Measurements from ENCODE around the gene IVL.

The IVL gene

DNA sequence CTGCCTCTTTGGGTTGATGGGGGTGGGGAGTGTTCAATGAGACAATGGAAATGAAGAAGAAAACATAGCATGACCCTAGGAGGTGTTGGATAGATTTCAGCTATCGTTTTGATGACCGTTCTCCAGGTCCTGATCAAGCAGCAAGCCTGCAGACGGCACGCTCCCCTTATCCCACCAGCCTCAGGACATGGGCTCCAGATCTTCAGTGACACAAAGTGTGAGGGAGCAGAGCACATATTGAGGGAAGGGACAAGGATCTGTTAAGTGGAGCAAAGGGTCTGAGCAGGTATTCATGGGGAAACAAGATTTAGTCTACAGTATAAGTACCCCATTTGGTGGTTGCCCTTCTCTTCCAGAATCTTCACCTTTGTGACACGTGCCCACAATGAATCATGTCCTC lies 43.4 kb downstream of the IVL start:
- H3K9me3 ChIP-seq (ENCODE audit: control insufficient read depth, low read length) = no peaks in the 10 kb centered on the region
- no peak overlapping the region for H3K9ac ChIP-seq
- H3K4me1 ChIP-seq = no peaks in the 10 kb centered on the region
- H3K4me3 ChIP-seq (ENCODE audit: low read depth, low read length) = no peak overlapping the region
- H2AFZ ChIP-seq = no peak overlapping the region
- H3K36me3 ChIP-seq (ENCODE audit: control insufficient read depth, insufficient read depth, low read length) = no peaks in the 10 kb centered on the region
- H3K27ac ChIP-seq = no peak overlapping the region
- H3K4me2 ChIP-seq (ENCODE audit: low read length) = no peak overlapping the region
- TF ChIP-seq, protein P1, sequence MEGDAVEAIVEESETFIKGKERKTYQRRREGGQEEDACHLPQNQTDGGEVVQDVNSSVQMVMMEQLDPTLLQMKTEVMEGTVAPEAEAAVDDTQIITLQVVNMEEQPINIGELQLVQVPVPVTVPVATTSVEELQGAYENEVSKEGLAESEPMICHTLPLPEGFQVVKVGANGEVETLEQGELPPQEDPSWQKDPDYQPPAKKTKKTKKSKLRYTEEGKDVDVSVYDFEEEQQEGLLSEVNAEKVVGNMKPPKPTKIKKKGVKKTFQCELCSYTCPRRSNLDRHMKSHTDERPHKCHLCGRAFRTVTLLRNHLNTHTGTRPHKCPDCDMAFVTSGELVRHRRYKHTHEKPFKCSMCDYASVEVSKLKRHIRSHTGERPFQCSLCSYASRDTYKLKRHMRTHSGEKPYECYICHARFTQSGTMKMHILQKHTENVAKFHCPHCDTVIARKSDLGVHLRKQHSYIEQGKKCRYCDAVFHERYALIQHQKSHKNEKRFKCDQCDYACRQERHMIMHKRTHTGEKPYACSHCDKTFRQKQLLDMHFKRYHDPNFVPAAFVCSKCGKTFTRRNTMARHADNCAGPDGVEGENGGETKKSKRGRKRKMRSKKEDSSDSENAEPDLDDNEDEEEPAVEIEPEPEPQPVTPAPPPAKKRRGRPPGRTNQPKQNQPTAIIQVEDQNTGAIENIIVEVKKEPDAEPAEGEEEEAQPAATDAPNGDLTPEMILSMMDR (IDR thresholded peaks at IDR 0.05) = no peak
- H3K27me3 ChIP-seq (ENCODE audit: control insufficient read depth, insufficient read depth, low read length) = no peaks in the 10 kb centered on the region
- H3K79me2 ChIP-seq = no peaks in the 10 kb centered on the region

GRCh38 chr1:152953761-152954160 lies 45.4 kb downstream of the IVL start:
- Histone ChIP-seq H3K4me3 (ENCODE audit: low read depth, low read length) (no peak overlapping the region), H2AFZ (no peak overlapping the region), H3K9me3 (ENCODE audit: control insufficient read depth, low read length) (no peaks in the 10 kb centered on the region), H3K36me3 (ENCODE audit: control insufficient read depth, insufficient read depth, low read length) (no peaks in the 10 kb centered on the region), H3K79me2 (no peaks in the 10 kb centered on the region), H3K27ac (no peak overlapping the region), H3K27me3 (ENCODE audit: control insufficient read depth, insufficient read depth, low read length) (no peaks in the 10 kb centered on the region), H3K9ac (no peak overlapping the region), H3K4me2 (ENCODE audit: low read length) (no peak overlapping the region), H3K4me1 (no peaks in the 10 kb centered on the region)
- TF ChIP-seq, protein P1 (IDR thresholded peaks at IDR 0.05) = no peak

DNA sequence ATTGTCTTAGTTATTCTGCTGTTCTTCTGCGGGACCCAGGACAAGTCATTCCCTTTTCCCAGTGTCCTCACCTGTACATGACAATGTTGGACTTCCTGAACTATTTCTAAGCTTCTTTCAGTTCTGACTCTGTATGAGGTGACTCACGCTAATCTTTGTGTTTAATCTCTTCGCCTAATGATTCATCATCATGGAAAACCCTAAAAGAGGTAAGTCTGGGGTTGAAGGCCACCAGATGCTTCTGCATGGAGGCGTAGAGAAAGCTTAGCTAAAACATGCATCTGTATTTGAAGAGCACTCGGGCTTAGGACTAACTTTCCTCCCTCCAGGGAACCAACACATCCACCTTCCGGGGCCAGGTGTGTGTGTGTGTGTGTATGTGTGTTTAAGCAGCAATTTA lies 46.1 kb downstream of the IVL start:
- Histone ChIP-seq H3K4me1 (no peaks in the 10 kb centered on the region), H3K27me3 (ENCODE audit: control insufficient read depth, insufficient read depth, low read length) (no peaks in the 10 kb centered on the region), H3K36me3 (ENCODE audit: control insufficient read depth, insufficient read depth, low read length) (no peaks in the 10 kb centered on the region), H3K4me3 (ENCODE audit: low read depth, low read length) (no peak overlapping the region), H2AFZ (no peak overlapping the region), H3K79me2 (no peaks in the 10 kb centered on the region), H3K27ac (no peak overlapping the region), H3K4me2 (ENCODE audit: low read length) (no peak overlapping the region), H3K9me3 (ENCODE audit: control insufficient read depth, low read length) (no peaks in the 10 kb centered on the region), H3K9ac (no peak overlapping the region)
- TF ChIP-seq, protein P1 (IDR thresholded peaks at IDR 0.05) = no peak

GRCh38 chr1:152957561-152957960 lies 49.2 kb downstream of the IVL start:
- no peak overlapping the region for H3K4me2 ChIP-seq (ENCODE audit: low read length)
- no peaks in the 10 kb centered on the region for H3K36me3 ChIP-seq (ENCODE audit: control insufficient read depth, insufficient read depth, low read length)
- no peak overlapping the region for H3K9ac ChIP-seq
- H3K27me3 ChIP-seq (ENCODE audit: control insufficient read depth, insufficient read depth, low read length) = no peaks in the 10 kb centered on the region
- H3K27ac ChIP-seq = no peak overlapping the region
- no peaks in the 10 kb centered on the region for H3K9me3 ChIP-seq (ENCODE audit: control insufficient read depth, low read length)
- no peak overlapping the region for H3K4me3 ChIP-seq (ENCODE audit: low read depth, low read length)
- no peaks in the 10 kb centered on the region for H3K79me2 ChIP-seq
- H3K4me1 ChIP-seq = no peaks in the 10 kb centered on the region
- H2AFZ ChIP-seq = no peak overlapping the region
- TF ChIP-seq, protein P1 (IDR thresholded peaks at IDR 0.05) = no peak

- H3K27me3 ChIP-seq (ENCODE audit: control insufficient read depth, insufficient read depth, low read length) = no peaks in the 10 kb centered on the region
- TF ChIP-seq, protein P1 (IDR thresholded peaks at IDR 0.05) = no peak
- no peak overlapping the region for H3K9ac ChIP-seq
- no peak overlapping the region for H3K4me3 ChIP-seq (ENCODE audit: low read depth, low read length)
- no peak overlapping the region for H3K4me2 ChIP-seq (ENCODE audit: low read length)
- H3K4me1 ChIP-seq = no peaks in the 10 kb centered on the region
- no peak overlapping the region for H2AFZ ChIP-seq
- no peak overlapping the region for H3K27ac ChIP-seq
- no peaks in the 10 kb centered on the region for H3K9me3 ChIP-seq (ENCODE audit: control insufficient read depth, low read length)
- no peaks in the 10 kb centered on the region for H3K79me2 ChIP-seq
- no peaks in the 10 kb centered on the region for H3K36me3 ChIP-seq (ENCODE audit: control insufficient read depth, insufficient read depth, low read length)
Measured at GRCh38 chr1:152959273-152959672, 50.9 kb downstream of the IVL start.

Measured in parathyroid adenoma (tissue), 2 donors.